A549 (cell line): ENCODE measurements around the gene SLC24A1.

ENCODE experiments used
- BHLHE40 ChIP-seq: IDR thresholded peaks from 2 replicates; pipeline ENCODE4 v1.6.1; 2012; ENCODE audit warnings: low read depth, low read length, inconsistent platforms
- EHMT2 ChIP-seq: fragments of 200-600 bp; sonication (generic); IDR thresholded peaks from 2 replicates; pipeline ENCODE4 v1.6.1; 2016; ENCODE audit warnings: antibody characterized with exemption, low read depth, mild to moderate bottlenecking, moderate library complexity
- JUNB ChIP-seq: fragments of >200 bp; sonication (Bioruptor Twin); formaldehyde crosslinking; IDR thresholded peaks from 2 replicates; pipeline ENCODE4 v1.6.1; 2016
- NPAS2 ChIP-seq: fragments of 250-450 bp; sonication (Bioruptor Pico); IDR thresholded peaks from 2 replicates; pipeline ENCODE4 v1.8.0; 2022; ENCODE audit warnings: mild to moderate bottlenecking, moderate library complexity, borderline replicate concordance
- POLR2A ChIP-seq: IDR thresholded peaks from 2 replicates; pipeline ENCODE4 v1.6.1; 2012; ENCODE audit warnings: mild to moderate bottlenecking, low read length
- RAD21 ChIP-seq, 2 experiments: fragments of >200 bp in 1 of 2; sonication (Bioruptor Twin) in 1 of 2; formaldehyde crosslinking in 1 of 2; IDR thresholded peaks in 1 of 2; conservative IDR thresholded peaks in 1 of 2; 2 replicates in 1 of 2; 3 replicates in 1 of 2; pipeline ENCODE4 v1.6.1; 2012 to 2018; ENCODE audit warnings: inconsistent platforms in 1 of 2
- SMC3 ChIP-seq: fragments of >200 bp; sonication (Bioruptor Twin); formaldehyde crosslinking; IDR thresholded peaks from 3 replicates; pipeline ENCODE4 v1.6.1; 2018; ENCODE audit warnings: inconsistent platforms
- TF ChIP-seq, protein P1 (sequence below): fragments of 450-650 bp; IDR thresholded peaks from 2 replicates; pipeline ENCODE4 v1.6.1; 2014; ENCODE audit warnings: antibody characterized with exemption
- TF ChIP-seq, protein P2 (sequence below): fragments of >200 bp; sonication (Bioruptor Twin); formaldehyde crosslinking; IDR thresholded peaks from 3 replicates; pipeline ENCODE4 v1.5.1; 2016
- TF ChIP-seq, protein P3 (sequence below): IDR thresholded peaks from 2 replicates; pipeline ENCODE4 v1.6.1; 2012
- TF ChIP-seq, protein P4 (sequence below): fragments of >200 bp; sonication (Bioruptor Twin); formaldehyde crosslinking; IDR thresholded peaks from 2 replicates; pipeline ENCODE4 v1.6.1; 2016
- TF ChIP-seq, protein P5 (sequence below): IDR thresholded peaks from 2 replicates; pipeline ENCODE4 v1.6.1; 2012

DNA sequence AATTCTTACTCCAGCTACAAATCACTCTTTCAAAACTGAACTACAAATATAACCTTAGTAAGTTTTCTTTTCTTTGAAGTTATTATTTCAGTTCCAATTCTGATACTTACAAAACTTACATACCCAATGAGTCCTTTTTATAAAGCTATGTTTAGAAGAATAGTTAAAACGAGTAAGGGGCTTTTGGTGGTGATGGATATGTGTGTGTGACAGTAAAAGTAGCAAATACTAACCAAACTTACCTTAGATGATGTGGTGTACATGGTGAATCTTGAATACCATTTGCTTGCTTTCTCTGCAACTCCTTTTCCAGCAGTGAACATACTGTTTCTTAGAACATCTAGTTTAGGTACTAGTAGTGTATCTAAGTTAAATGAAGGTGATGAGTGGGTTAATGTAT is 68.4 kb downstream of the SLC24A1 start:
- TF ChIP-seq, protein P1, sequence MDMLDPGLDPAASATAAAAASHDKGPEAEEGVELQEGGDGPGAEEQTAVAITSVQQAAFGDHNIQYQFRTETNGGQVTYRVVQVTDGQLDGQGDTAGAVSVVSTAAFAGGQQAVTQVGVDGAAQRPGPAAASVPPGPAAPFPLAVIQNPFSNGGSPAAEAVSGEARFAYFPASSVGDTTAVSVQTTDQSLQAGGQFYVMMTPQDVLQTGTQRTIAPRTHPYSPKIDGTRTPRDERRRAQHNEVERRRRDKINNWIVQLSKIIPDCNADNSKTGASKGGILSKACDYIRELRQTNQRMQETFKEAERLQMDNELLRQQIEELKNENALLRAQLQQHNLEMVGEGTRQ = no peak
- TF ChIP-seq EHMT2 = no peak
- TF ChIP-seq, protein P2, sequence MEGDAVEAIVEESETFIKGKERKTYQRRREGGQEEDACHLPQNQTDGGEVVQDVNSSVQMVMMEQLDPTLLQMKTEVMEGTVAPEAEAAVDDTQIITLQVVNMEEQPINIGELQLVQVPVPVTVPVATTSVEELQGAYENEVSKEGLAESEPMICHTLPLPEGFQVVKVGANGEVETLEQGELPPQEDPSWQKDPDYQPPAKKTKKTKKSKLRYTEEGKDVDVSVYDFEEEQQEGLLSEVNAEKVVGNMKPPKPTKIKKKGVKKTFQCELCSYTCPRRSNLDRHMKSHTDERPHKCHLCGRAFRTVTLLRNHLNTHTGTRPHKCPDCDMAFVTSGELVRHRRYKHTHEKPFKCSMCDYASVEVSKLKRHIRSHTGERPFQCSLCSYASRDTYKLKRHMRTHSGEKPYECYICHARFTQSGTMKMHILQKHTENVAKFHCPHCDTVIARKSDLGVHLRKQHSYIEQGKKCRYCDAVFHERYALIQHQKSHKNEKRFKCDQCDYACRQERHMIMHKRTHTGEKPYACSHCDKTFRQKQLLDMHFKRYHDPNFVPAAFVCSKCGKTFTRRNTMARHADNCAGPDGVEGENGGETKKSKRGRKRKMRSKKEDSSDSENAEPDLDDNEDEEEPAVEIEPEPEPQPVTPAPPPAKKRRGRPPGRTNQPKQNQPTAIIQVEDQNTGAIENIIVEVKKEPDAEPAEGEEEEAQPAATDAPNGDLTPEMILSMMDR = no peak
- TF ChIP-seq RAD21 (conservative IDR thresholded peaks at IDR 0.05 in 1 of 2, IDR thresholded peaks at IDR 0.05 in 1 of 2) = no peak
- TF ChIP-seq, protein P3, sequence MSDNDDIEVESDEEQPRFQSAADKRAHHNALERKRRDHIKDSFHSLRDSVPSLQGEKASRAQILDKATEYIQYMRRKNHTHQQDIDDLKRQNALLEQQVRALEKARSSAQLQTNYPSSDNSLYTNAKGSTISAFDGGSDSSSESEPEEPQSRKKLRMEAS = no peak
- TF ChIP-seq, protein P4, sequence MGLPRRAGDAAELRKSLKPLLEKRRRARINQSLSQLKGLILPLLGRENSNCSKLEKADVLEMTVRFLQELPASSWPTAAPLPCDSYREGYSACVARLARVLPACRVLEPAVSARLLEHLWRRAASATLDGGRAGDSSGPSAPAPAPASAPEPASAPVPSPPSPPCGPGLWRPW = no peak
- no peak for TF ChIP-seq SMC3
- TF ChIP-seq BHLHE40 = no peak
- no peak for TF ChIP-seq POLR2A
- no peak for TF ChIP-seq JUNB
- TF ChIP-seq, protein P5, sequence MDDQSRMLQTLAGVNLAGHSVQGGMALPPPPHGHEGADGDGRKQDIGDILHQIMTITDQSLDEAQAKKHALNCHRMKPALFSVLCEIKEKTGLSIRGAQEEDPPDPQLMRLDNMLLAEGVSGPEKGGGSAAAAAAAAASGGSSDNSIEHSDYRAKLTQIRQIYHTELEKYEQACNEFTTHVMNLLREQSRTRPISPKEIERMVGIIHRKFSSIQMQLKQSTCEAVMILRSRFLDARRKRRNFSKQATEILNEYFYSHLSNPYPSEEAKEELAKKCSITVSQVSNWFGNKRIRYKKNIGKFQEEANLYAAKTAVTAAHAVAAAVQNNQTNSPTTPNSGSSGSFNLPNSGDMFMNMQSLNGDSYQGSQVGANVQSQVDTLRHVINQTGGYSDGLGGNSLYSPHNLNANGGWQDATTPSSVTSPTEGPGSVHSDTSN = no peak
- TF ChIP-seq NPAS2 (CRISPR knock-in tag) = no peak
